ENCODE results near the gene KDM4B.

KDM4B gene

GRCh38 chr19:4987256-4987655 lies 18.3 kb downstream of the KDM4B start:
- no peak overlapping the region for H3K9ac ChIP-seq (ENCODE audit: low read length)
- H3K9me3 ChIP-seq (ENCODE audit: control insufficient read depth, low read depth, low read length) = no peaks in the 10 kb centered on the region
- no peaks in the 10 kb centered on the region for H3K27me3 ChIP-seq (ENCODE audit: control insufficient read depth, insufficient read depth, low read length)
- no peaks in the 10 kb centered on the region for H3K36me3 ChIP-seq (ENCODE audit: control insufficient read depth, low read depth, low read length)
- no peak overlapping the region for H3K4me3 ChIP-seq (ENCODE audit: low read length)
- H3K4me1 ChIP-seq (ENCODE audit: control insufficient read depth, low read depth, low read length) = no peaks in the 10 kb centered on the region
- no peak overlapping the region for H3K27ac ChIP-seq (ENCODE audit: low read length)

DNA sequence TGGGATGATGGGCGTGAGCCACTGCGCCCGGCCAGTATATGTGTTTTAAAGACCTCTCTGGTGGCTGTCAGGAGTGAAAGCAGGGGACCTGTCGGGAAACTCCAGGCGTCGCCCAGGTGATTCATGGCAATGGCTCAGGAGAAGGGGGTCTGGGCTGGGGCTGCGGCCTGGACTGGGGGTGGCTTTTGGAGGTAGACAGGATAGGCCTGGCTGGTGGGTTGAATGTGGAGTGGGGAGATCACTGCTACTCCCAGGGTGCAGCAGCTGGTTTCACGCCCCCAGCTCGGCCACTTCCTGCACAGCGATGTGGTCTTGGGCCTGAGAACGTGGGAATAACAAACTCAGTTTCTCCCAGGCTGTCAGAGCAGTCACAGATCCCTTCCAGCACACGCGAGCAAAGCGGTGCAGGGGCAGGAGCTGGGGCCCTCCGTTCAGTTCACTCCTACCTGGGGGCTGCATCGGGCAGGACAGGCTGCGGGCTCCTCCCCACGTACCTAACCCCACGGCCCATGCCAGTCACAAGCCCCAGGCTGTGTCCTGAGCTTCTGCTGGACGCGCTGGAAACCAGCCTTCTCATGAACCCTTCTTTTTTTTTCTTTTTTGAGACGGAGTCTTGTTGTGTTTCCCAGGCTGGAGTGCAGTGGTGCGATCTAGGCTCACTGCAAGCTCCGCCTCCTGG lies 18.9 kb downstream of the KDM4B start:
- no peak overlapping the region for H3K27ac ChIP-seq (ENCODE audit: low read length)

GRCh38 chr19:4988770-4989251 lies 19.9 kb downstream of the KDM4B start:
- H3K9me3 ChIP-seq (ENCODE audit: control insufficient read depth, low read depth, low read length) = no peaks in the 10 kb centered on the region
- no peak overlapping the region for H3K9ac ChIP-seq (ENCODE audit: low read length)
- no peak overlapping the region for H3K4me3 ChIP-seq (ENCODE audit: low read length)
- no peaks in the 10 kb centered on the region for H3K27me3 ChIP-seq (ENCODE audit: control insufficient read depth, insufficient read depth, low read length)
- H3K4me1 ChIP-seq (ENCODE audit: control insufficient read depth, low read depth, low read length) = no peaks in the 10 kb centered on the region
- H3K36me3 ChIP-seq (ENCODE audit: control insufficient read depth, low read depth, low read length) = no peaks in the 10 kb centered on the region
- H3K27ac ChIP-seq (ENCODE audit: low read length) = no peak overlapping the region

More for the DNA sequence above, 18.9 kb downstream of the KDM4B start:
- Histone ChIP-seq H3K9me3 (ENCODE audit: control insufficient read depth, low read depth, low read length) (no peaks in the 10 kb centered on the region), H3K27me3 (ENCODE audit: control insufficient read depth, insufficient read depth, low read length) (no peaks in the 10 kb centered on the region), H3K4me3 (ENCODE audit: low read length) (no peak overlapping the region), H3K36me3 (ENCODE audit: control insufficient read depth, low read depth, low read length) (no peaks in the 10 kb centered on the region), H3K9ac (ENCODE audit: low read length) (no peak overlapping the region), H3K4me1 (ENCODE audit: control insufficient read depth, low read depth, low read length) (no peaks in the 10 kb centered on the region)

GRCh38 chr19:4990306-4990705 lies 21.4 kb downstream of the KDM4B start:
- no peak overlapping the region for H3K4me3 ChIP-seq (ENCODE audit: low read length)
- no peaks in the 10 kb centered on the region for H3K36me3 ChIP-seq (ENCODE audit: control insufficient read depth, low read depth, low read length)
- no peaks in the 10 kb centered on the region for H3K9me3 ChIP-seq (ENCODE audit: control insufficient read depth, low read depth, low read length)
- no peaks in the 10 kb centered on the region for H3K27me3 ChIP-seq (ENCODE audit: control insufficient read depth, insufficient read depth, low read length)
- H3K4me1 ChIP-seq (ENCODE audit: control insufficient read depth, low read depth, low read length) = no peaks in the 10 kb centered on the region
- H3K27ac ChIP-seq (ENCODE audit: low read length) = no peak overlapping the region
- H3K9ac ChIP-seq (ENCODE audit: low read length) = no peak overlapping the region

DNA sequence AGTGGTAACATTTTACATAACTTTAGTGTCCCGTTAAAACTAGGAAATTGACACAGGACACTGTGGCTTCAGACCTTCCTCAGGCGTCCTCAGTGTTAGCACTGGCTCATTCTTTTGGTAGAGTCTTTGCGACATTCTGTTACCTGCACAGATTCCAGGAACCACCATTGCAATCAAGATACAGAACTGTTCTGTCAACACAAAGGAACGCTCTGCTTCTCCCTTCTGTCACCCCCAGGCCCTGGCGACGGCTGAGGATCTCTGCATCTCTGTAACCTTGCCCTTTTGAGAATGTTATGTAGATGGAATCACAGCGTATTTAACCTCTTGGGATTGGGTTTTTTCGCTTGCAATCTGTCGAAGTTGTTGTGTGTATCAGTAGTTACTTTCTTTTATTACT lies 22.6 kb downstream of the KDM4B start:
- no peaks in the 10 kb centered on the region for H3K36me3 ChIP-seq (ENCODE audit: control insufficient read depth, low read depth, low read length)
- no peak overlapping the region for H3K9ac ChIP-seq (ENCODE audit: low read length)
- H3K4me3 ChIP-seq (ENCODE audit: low read length) = no peak overlapping the region
- no peaks in the 10 kb centered on the region for H3K9me3 ChIP-seq (ENCODE audit: control insufficient read depth, low read depth, low read length)
- H3K4me1 ChIP-seq (ENCODE audit: control insufficient read depth, low read depth, low read length) = no peaks in the 10 kb centered on the region
- no peaks in the 10 kb centered on the region for H3K27me3 ChIP-seq (ENCODE audit: control insufficient read depth, insufficient read depth, low read length)
- H3K27ac ChIP-seq (ENCODE audit: low read length) = no peak overlapping the region

DNA sequence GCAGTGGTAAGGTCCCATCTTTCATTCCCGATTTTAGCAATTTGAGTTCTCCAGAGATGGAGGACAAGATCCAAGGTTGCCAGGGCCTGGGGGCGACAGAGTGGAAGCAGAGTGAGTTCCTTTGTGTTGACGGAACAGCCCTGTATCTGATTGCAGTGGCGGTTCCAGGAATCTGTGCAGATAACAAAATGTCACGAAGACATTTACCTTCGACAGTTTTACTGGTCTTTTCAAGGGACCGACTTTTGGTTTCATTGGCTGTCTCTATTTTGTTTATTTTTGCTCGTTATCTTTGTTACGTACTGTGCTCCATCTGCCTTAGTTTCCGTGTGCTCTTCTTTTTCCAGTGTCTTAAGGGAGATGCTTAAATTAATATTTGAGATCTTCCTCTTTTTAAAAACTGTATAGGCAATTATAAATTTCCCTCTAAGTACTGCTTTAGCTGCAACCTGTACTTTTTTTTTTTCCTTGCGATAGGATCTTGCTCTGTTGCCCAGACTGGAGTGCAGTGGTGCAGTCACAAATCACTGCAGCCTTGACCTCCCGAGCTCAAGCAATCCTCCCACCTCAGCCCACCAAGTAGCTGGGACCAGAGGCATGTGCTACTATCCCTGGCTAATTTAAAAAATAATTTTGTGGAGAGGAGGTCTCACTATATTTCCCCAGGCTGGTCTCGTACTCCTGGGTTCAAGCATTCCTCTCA lies 23.2 kb downstream of the KDM4B start:
- no peak overlapping the region for H3K4me3 ChIP-seq (ENCODE audit: low read length)
- H3K9ac ChIP-seq (ENCODE audit: low read length) = no peak overlapping the region
- no peaks in the 10 kb centered on the region for H3K27me3 ChIP-seq (ENCODE audit: control insufficient read depth, insufficient read depth, low read length)
- H3K4me1 ChIP-seq (ENCODE audit: control insufficient read depth, low read depth, low read length) = no peaks in the 10 kb centered on the region
- H3K27ac ChIP-seq (ENCODE audit: low read length) = no peak overlapping the region
- H3K36me3 ChIP-seq (ENCODE audit: control insufficient read depth, low read depth, low read length) = no peaks in the 10 kb centered on the region
- H3K9me3 ChIP-seq (ENCODE audit: control insufficient read depth, low read depth, low read length) = no peaks in the 10 kb centered on the region

DNA sequence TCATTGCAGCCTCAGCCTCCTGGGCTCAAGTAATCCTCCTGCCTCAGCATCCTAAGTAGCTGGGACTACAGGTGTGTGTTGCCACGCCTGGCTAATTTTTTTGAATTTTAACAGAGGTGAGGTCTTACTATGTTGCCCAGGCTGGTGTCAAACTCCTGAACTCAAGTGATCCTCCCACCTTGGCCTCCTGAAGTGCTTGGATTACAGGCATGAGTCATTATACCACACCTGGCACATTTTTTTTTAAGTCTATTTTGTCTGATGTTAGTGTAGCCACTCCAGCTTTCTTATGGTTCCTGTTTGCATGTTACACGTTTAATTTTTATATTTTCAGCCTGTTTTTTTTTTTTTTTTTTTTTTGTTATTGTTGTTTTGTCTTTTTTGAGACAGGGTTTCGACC lies 24.8 kb downstream of the KDM4B start:
- H3K4me3 ChIP-seq (ENCODE audit: low read length) = no peak overlapping the region
- H3K9ac ChIP-seq (ENCODE audit: low read length) = no peak overlapping the region
- H3K27me3 ChIP-seq (ENCODE audit: control insufficient read depth, insufficient read depth, low read length) = no peaks in the 10 kb centered on the region
- H3K27ac ChIP-seq (ENCODE audit: low read length) = no peak overlapping the region
- no peaks in the 10 kb centered on the region for H3K4me1 ChIP-seq (ENCODE audit: control insufficient read depth, low read depth, low read length)
- no peaks in the 10 kb centered on the region for H3K36me3 ChIP-seq (ENCODE audit: control insufficient read depth, low read depth, low read length)
- H3K9me3 ChIP-seq (ENCODE audit: control insufficient read depth, low read depth, low read length) = no peaks in the 10 kb centered on the region

- Histone ChIP-seq H3K36me3 (ENCODE audit: control insufficient read depth, low read depth, low read length) (no peaks in the 10 kb centered on the region), H3K27me3 (ENCODE audit: control insufficient read depth, insufficient read depth, low read length) (no peaks in the 10 kb centered on the region), H3K4me1 (ENCODE audit: control insufficient read depth, low read depth, low read length) (no peaks in the 10 kb centered on the region), H3K9me3 (ENCODE audit: control insufficient read depth, low read depth, low read length) (no peaks in the 10 kb centered on the region), H3K9ac (ENCODE audit: low read length) (no peak overlapping the region), H3K4me3 (ENCODE audit: low read length) (no peak overlapping the region), H3K27ac (ENCODE audit: low read length) (no peak overlapping the region)
Measured at GRCh38 chr19:4996701-4997100, 27.8 kb downstream of the KDM4B start.

DNA sequence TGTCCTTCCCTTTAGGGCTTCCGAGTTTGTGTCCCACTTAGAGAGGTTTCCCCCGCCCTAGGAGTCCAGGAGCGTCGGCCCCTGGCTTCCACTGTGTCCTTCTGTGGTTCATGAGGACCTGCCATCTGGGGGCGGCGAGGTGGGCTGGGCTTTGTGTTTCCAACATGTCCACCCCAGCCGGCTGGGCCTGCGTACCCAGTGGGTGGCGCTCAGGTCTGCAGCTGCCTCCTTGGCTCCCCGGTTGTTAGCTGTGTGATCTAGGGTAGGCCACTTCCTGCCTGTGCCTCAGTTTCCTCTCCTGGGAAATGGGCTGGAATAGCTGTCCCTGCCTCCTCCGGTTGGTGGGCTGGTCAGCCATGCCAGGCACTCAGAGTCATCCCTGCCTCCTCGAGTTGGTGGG lies 28.4 kb downstream of the KDM4B start:
- Histone ChIP-seq H3K4me1 (ENCODE audit: control insufficient read depth, low read depth, low read length) (no peaks in the 10 kb centered on the region), H3K4me3 (ENCODE audit: low read length) (no peak overlapping the region), H3K36me3 (ENCODE audit: control insufficient read depth, low read depth, low read length) (no peaks in the 10 kb centered on the region), H3K27me3 (ENCODE audit: control insufficient read depth, insufficient read depth, low read length) (no peaks in the 10 kb centered on the region), H3K9me3 (ENCODE audit: control insufficient read depth, low read depth, low read length) (no peaks in the 10 kb centered on the region), H3K9ac (ENCODE audit: low read length) (no peak overlapping the region), H3K27ac (ENCODE audit: low read length) (no peak overlapping the region)

DNA sequence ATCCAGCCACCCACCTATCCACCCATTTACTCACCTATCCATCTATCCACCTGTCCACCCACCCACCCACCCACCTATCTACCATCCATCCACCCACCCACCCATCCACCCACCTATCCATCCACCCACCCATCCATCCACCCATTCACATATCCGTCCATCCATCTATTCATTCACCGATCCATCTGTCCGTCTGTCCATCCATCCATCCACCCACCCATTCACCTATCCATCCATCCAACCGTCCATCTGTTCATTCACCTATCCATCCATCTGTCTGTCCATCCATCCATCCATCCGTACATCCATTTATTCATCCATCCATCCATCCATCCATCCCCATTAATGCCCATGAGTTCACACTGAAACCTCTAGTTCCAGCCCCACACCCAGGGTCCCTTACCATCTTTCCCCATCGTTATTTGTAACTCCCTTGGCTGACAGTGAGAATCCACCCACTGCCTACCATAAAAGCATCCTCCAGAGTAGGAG lies 31.3 kb downstream of the KDM4B start:
- Histone ChIP-seq H3K27ac (ENCODE audit: low read length) (no peak overlapping the region), H3K27me3 (ENCODE audit: control insufficient read depth, insufficient read depth, low read length) (no peaks in the 10 kb centered on the region), H3K4me1 (ENCODE audit: control insufficient read depth, low read depth, low read length) (no peaks in the 10 kb centered on the region), H3K9ac (ENCODE audit: low read length) (no peak overlapping the region), H3K4me3 (ENCODE audit: low read length) (no peak overlapping the region), H3K9me3 (ENCODE audit: control insufficient read depth, low read depth, low read length) (no peaks in the 10 kb centered on the region), H3K36me3 (ENCODE audit: control insufficient read depth, low read depth, low read length) (no peaks in the 10 kb centered on the region)

GRCh38 chr19:5001615-5002014 lies 32.7 kb downstream of the KDM4B start:
- Histone ChIP-seq H3K4me3 (ENCODE audit: low read length) (no peak overlapping the region), H3K9ac (ENCODE audit: low read length) (no peak overlapping the region), H3K36me3 (ENCODE audit: control insufficient read depth, low read depth, low read length) (no peaks in the 10 kb centered on the region), H3K27me3 (ENCODE audit: control insufficient read depth, insufficient read depth, low read length) (no peaks in the 10 kb centered on the region), H3K9me3 (ENCODE audit: control insufficient read depth, low read depth, low read length) (no peaks in the 10 kb centered on the region), H3K27ac (ENCODE audit: low read length) (no peak overlapping the region), H3K4me1 (ENCODE audit: control insufficient read depth, low read depth, low read length) (no peaks in the 10 kb centered on the region)

DNA sequence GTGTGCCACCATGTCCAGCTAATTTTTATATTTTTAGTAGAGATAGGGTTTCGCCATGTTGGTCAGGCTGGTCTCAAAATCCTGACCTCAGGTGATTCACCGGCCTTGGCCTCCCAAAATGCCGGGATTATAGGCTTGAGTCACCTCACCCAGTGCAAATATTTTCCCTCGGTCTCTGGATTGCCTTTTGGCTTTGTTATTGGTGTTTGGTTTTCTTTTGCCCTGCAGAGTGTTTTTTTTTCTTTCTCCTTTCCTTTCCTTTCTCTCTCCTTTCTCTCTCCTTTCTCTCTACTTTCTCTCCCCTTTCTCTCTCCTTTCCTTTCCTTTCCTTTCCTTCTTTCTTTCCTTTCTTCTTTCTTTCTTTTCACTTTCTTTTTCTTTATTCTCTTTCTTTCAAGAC lies 33.2 kb downstream of the KDM4B start:
- Histone ChIP-seq H3K36me3 (ENCODE audit: control insufficient read depth, low read depth, low read length) (no peaks in the 10 kb centered on the region), H3K27me3 (ENCODE audit: control insufficient read depth, insufficient read depth, low read length) (no peaks in the 10 kb centered on the region), H3K9ac (ENCODE audit: low read length) (no peak overlapping the region), H3K9me3 (ENCODE audit: control insufficient read depth, low read depth, low read length) (no peaks in the 10 kb centered on the region), H3K27ac (ENCODE audit: low read length) (no peak overlapping the region), H3K4me1 (ENCODE audit: control insufficient read depth, low read depth, low read length) (no peaks in the 10 kb centered on the region), H3K4me3 (ENCODE audit: low read length) (no peak overlapping the region)
